ENCODE measurements around the gene ATG14.
A peak's percentile ranks its signal among the peaks of the same experiment; 100 is the strongest.

ATG14 gene

DNA sequence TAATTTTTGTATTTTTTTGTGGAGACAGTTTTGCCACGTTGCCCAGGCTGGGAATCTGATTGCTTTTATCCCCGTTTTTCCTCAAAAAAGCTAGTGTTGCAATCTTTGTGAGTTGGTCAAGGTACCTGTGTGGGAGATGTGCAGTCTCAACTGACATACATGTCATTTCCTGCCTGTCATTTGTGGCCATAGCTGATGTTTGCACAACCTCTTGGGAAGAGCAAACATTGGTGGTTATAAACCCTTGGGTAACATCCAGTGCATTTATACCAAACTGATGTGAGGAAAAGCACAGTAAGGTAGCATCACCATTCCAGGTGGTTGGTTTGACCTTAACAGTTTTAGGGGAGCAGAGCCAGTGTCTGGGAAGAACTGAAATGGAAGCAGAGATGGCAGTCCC is 54.7 kb downstream of the ATG14 start:
- Histone ChIP-seq H3K4me3 (ENCODE audit: low read depth in 1 of 2, low read length in 1 of 2) (no peak overlapping the region), H3K36me3 (peaks cover 18% of the 10 kb centered on the region), H3K4me1 (ENCODE audit: control insufficient read depth in 1 of 2, insufficient read depth in 1 of 2, low read depth in 1 of 2, low read length in 1 of 2) (peaks cover 6 to 8% of the 10 kb centered on the region in 2 experiments), H3K27ac (peak overlapping the region; percentile 44), H3K9me3 (no peaks in the 10 kb centered on the region), H3K27me3 (no peaks in the 10 kb centered on the region)
- TF ChIP-seq, protein P1, sequence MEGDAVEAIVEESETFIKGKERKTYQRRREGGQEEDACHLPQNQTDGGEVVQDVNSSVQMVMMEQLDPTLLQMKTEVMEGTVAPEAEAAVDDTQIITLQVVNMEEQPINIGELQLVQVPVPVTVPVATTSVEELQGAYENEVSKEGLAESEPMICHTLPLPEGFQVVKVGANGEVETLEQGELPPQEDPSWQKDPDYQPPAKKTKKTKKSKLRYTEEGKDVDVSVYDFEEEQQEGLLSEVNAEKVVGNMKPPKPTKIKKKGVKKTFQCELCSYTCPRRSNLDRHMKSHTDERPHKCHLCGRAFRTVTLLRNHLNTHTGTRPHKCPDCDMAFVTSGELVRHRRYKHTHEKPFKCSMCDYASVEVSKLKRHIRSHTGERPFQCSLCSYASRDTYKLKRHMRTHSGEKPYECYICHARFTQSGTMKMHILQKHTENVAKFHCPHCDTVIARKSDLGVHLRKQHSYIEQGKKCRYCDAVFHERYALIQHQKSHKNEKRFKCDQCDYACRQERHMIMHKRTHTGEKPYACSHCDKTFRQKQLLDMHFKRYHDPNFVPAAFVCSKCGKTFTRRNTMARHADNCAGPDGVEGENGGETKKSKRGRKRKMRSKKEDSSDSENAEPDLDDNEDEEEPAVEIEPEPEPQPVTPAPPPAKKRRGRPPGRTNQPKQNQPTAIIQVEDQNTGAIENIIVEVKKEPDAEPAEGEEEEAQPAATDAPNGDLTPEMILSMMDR (IDR thresholded peaks at IDR 0.05), result no peak

DNA sequence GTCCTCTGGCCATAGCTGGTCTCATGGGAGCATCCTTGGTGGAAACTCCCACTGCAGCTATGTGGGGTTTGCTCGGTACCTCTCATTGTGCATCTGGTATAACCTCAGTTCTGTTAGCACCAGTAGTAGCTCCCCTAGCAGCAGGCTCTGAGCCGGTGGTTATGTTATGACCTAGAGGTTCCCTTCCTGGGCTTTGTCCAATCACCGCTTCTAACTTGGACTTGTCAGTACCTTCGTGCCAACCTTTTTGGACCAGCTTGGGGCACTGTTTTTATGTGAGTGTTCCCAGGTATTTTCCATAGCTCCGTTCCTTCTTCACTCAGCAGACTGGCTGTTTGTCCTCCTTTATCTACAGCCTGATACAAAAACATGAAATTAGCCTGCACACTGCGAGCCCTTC is 55.7 kb downstream of the ATG14 start:
- no peak overlapping the region for H3K4me3 ChIP-seq (ENCODE audit: low read depth in 1 of 2, low read length in 1 of 2)
- TF ChIP-seq, protein P1 (IDR thresholded peaks at IDR 0.05), result no peak
- H3K36me3 ChIP-seq, result peaks cover 28% of the 10 kb centered on the region
- H3K4me1 ChIP-seq (ENCODE audit: control insufficient read depth in 1 of 2, insufficient read depth in 1 of 2, low read depth in 1 of 2, low read length in 1 of 2), result peaks cover 6 to 8% of the 10 kb centered on the region in 2 experiments
- no peak overlapping the region for H3K27ac ChIP-seq
- H3K9me3 ChIP-seq, result no peaks in the 10 kb centered on the region
- H3K27me3 ChIP-seq, result no peaks in the 10 kb centered on the region

DNA sequence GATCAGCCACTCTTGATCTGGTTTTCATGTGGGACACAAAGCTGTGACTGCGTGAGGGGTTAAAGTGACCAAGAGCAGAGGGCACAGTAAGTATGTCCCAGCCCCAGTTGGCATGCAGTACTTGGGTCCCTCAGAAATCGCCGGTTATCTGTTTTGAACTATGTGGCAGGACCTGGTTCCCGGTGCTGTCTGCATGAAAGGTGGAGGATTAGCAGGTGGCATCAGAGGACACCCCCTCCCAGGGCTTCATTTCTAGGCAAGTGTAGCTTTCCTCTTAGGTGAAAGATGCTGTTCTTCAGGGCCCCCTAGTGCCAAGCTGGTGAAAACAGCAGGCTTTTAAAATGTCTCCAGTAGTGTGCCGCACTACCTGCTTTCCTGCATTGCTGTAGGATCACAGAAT is 57.1 kb downstream of the ATG14 start:
- peaks cover 6 to 8% of the 10 kb centered on the region in 2 experiments for H3K4me1 ChIP-seq (ENCODE audit: control insufficient read depth in 1 of 2, insufficient read depth in 1 of 2, low read depth in 1 of 2, low read length in 1 of 2)
- no peak overlapping the region for H3K4me3 ChIP-seq (ENCODE audit: low read depth in 1 of 2, low read length in 1 of 2)
- H3K36me3 ChIP-seq, result peaks cover 36% of the 10 kb centered on the region
- TF ChIP-seq, protein P1 (IDR thresholded peaks at IDR 0.05), result no peak
- no peaks in the 10 kb centered on the region for H3K27me3 ChIP-seq
- H3K27ac ChIP-seq, result no peak overlapping the region
- no peaks in the 10 kb centered on the region for H3K9me3 ChIP-seq

DNA sequence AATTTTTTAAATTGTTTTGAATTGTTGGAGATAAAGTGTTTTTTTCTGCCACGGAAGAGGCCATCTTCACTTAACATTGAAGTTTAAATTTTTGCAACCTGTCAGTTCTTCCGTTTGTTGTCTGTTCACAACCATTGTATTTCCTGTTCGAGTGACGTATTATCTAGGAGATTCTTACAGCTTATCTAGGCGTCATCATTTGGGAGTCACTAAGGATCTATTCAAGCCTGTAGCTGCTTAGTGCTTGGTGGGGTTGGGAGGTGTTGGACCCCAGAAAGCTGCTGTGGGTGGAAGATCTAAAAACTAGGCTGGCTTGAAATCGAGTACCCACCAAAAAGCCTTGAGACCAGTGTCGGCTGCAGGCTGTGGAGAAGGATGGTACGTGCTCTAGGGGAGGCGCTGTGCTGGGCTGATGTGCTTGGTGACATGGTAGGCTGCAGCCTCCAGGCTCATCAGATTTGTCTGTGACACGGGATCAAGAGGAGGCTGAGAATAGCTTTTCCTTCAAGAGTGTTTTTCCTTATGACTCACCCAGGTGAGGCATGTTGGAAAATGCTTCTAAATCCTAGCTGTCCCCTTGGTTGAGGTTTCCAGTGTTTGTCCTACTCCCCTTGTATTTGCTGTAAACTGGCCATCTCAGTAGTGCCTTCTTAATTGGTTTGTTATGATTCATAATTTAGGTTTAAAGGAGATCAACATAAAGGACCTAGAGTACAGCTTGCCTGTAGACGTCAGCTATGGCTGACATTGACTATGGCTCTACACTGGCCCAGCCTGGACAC is 57.8 kb downstream of the ATG14 start:
- Histone ChIP-seq H3K4me1 (ENCODE audit: control insufficient read depth in 1 of 2, insufficient read depth in 1 of 2, low read depth in 1 of 2, low read length in 1 of 2) (peaks cover 6 to 8% of the 10 kb centered on the region in 2 experiments), H3K9me3 (no peaks in the 10 kb centered on the region), H3K27ac (no peak overlapping the region), H3K27me3 (no peaks in the 10 kb centered on the region), H3K4me3 (ENCODE audit: low read depth in 1 of 2, low read length in 1 of 2) (no peak overlapping the region), H3K36me3 (peaks cover 36% of the 10 kb centered on the region)
- TF ChIP-seq, protein P1 (IDR thresholded peaks at IDR 0.05), result no peak

DNA sequence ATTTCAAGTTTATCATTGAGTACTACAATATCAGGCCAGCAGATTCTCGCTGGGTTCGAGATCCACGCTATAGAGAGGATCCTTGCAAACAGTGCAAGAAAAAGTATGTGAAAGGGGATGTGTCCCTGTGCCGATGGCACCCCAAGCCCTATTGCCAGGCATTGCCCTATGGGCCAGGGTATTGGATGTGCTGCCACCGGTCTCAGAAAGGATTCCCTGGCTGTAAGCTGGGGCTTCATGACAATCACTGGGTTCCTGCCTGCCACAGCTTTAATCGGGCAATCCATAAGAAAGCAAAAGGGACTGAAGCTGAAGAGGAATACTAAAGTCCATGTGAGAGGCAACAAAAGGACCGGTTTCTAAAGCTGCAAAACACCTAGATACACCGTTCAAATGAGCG is 59.4 kb downstream of the ATG14 start:
- Histone ChIP-seq H3K36me3 (peaks cover 36% of the 10 kb centered on the region), H3K27ac (no peak overlapping the region), H3K4me1 (ENCODE audit: control insufficient read depth in 1 of 2, insufficient read depth in 1 of 2, low read depth in 1 of 2, low read length in 1 of 2) (peaks cover 6% of the 10 kb centered on the region in 2 experiments), H3K27me3 (no peaks in the 10 kb centered on the region), H3K4me3 (ENCODE audit: low read depth in 1 of 2, low read length in 1 of 2) (no peak overlapping the region), H3K9me3 (no peaks in the 10 kb centered on the region)
- TF ChIP-seq, protein P1 (IDR thresholded peaks at IDR 0.05), result no peak
